ENCODE measurements around the gene CARMIL3. TPM values are rescaled to one million over a fixed set of nuclear protein-coding genes. Genes with fewer than 3 reads are reported as not detected.

Gene CARMIL3
- total RNA-seq, 4 donors from 2014 or later: 0.42 to 0.60 (median 0.44) TPM; not detected in 1

DNA sequence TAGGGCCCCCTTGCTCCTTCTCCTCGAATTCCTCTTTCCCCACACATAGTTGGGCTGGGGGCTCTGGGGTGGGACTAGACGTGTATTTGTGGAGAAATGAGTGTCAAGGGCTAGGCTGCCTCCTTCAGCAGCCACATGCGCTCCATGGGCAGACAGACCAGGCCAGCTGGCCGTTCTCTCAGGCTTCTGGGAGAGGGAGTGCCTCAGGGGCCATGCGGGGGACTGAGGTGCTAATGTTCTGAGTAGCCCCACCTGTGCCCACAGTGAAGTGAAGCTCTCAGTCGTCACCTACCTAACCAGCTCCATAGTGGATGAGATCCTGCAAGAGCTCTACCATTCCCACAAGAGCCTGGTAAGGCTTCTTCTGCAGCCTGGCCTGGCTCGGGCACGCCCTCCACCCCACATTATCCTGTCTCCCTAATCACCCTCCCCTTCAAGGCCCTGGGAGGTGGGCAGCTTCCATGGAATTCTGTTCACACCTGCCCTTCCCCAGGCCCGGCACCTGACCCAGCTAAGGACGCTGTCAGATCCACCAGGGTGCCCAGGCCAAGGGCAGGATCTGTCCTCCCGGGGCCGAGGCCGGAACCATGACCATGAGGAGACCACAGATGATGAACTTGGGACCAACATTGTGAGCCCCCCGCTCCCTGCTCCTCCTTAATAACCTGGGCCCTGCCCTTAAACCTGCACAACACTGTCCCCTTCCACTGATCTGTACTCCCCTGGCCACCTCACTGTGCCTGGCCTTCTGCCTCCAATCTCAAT lies 10.6 kb downstream of the CARMIL3 start:
- H3K27ac ChIP-seq: peak overlapping the region in 1 of 4 donors; percentile 19
- no peak for TF ChIP-seq POLR2A (IDR thresholded peaks at IDR 0.05)
- TF ChIP-seq, protein P1, sequence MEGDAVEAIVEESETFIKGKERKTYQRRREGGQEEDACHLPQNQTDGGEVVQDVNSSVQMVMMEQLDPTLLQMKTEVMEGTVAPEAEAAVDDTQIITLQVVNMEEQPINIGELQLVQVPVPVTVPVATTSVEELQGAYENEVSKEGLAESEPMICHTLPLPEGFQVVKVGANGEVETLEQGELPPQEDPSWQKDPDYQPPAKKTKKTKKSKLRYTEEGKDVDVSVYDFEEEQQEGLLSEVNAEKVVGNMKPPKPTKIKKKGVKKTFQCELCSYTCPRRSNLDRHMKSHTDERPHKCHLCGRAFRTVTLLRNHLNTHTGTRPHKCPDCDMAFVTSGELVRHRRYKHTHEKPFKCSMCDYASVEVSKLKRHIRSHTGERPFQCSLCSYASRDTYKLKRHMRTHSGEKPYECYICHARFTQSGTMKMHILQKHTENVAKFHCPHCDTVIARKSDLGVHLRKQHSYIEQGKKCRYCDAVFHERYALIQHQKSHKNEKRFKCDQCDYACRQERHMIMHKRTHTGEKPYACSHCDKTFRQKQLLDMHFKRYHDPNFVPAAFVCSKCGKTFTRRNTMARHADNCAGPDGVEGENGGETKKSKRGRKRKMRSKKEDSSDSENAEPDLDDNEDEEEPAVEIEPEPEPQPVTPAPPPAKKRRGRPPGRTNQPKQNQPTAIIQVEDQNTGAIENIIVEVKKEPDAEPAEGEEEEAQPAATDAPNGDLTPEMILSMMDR (IDR thresholded peaks at IDR 0.05): no peak
- no peak for TF ChIP-seq EP300 (IDR thresholded peaks at IDR 0.05)
- WGBS, 2 donors: 83 to 95% methylated on average over 9 to 14 of the region's 14 CpGs
- no peak for DNase-seq (ENCODE audit: low spot score in 2 of 2)
- H3K36me3 ChIP-seq: no peaks in the 10 kb centered on the region
- H3K27me3 ChIP-seq: no peaks in the 10 kb centered on the region
- H3K4me3 ChIP-seq: no peak overlapping the region
- H3K4me1 ChIP-seq: peaks cover 0 to 3% (median 0%) of the 10 kb centered on the region in 4 donors
- no peaks in the 10 kb centered on the region for H3K9me3 ChIP-seq

DNA sequence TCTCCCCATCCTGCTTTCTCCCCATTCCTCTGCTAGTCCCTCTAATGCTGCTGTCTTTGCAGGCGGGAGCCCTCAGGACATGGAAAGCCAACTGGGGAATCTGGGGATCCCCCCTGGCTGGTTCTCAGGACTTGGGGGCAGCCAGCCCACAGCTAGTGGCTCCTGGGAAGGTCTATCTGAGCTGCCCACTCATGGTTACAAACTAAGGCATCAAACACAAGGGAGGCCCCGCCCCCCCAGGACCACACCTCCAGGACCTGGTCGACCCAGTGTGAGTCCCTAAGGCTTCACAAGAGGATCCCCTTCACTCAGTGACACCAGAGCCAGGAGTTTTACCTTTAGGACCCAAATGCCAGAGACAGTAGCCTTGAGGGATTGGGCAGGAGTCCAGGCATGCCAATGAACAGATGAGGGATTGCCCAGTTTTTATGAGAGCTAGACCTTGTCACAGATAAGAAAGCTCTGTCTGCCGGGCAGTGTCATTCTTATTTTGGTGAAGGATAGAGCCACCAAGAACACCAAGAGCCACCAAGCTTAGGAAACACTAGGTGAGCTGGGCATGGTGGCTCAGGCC lies 11.5 kb downstream of the CARMIL3 start:
- TF ChIP-seq EP300 (IDR thresholded peaks at IDR 0.05): no peak
- TF ChIP-seq, protein P1 (IDR thresholded peaks at IDR 0.05): no peak
- no peak for TF ChIP-seq POLR2A (IDR thresholded peaks at IDR 0.05)
- H3K4me3 ChIP-seq: no peak overlapping the region
- H3K27me3 ChIP-seq: no peaks in the 10 kb centered on the region
- H3K4me1 ChIP-seq: no peaks in the 10 kb centered on the region
- H3K36me3 ChIP-seq: no peaks in the 10 kb centered on the region
- no peaks in the 10 kb centered on the region for H3K9me3 ChIP-seq
- DNase-seq (ENCODE audit: low spot score in 2 of 2): no peak
- no peak overlapping the region for H3K27ac ChIP-seq
- 83 to 91% methylated on average over 3 to 4 of the region's 4 CpGs for WGBS, 2 donors

DNA sequence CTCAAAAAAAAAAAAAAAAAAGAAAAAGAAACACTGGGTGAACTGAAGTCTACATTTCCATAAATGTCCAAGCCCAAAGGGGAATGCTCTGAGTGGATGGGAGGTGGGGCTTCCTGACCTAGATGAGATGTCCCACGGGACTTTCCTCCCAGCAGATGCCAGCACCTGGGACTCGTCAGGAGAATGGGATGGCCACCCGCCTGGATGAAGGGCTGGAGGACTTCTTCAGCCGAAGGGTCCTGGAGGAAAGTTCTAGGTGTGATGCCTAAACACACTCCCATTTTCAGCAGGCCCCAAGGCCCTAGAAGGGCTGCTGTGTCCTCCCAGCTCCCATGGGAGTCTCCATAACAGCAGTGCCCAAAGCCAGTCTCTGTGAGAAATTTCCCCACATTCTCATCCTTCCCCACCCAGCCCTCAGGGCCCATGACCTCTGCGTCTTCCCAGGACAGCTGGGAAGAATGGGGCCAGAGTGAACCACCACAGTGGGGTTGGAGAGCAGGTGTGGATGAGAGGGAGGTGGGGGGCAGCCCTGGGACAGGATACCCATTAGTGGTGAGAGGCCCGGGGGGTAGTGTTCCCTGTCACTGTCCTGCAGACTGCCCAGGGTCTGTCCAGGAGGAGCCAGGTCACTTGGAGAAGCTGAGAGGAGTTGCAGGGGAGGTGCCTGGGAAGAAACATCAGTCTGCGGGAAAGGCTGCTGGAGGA lies 12.4 kb downstream of the CARMIL3 start:
- 72 to 85% methylated on average over 7 of the region's 7 CpGs for WGBS, 2 donors
- TF ChIP-seq, protein P1 (IDR thresholded peaks at IDR 0.05): no peak
- no peak for TF ChIP-seq EP300 (IDR thresholded peaks at IDR 0.05)
- TF ChIP-seq POLR2A (IDR thresholded peaks at IDR 0.05): no peak
- no peak for DNase-seq (ENCODE audit: low spot score in 2 of 2)

DNA sequence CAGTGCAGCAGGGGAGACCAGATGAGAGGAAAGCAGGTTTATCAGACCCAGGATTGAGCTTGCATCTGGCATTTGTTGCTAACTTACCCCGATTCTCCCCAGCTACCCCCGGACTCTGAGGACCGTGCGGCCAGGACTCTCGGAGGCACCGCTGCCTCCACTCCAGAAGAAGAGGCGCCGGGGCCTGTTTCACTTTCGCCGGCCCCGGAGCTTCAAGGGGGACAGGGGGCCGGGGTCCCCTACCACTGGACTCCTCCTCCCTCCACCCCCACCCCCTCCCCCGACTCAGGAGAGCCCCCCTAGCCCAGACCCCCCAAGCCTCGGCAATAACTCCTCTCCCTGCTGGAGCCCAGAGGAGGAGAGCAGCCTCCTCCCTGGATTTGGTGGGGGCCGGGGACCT lies 13.0 kb downstream of the CARMIL3 start:
- Histone ChIP-seq H3K9me3 (no peaks in the 10 kb centered on the region), H3K4me1 (no peaks in the 10 kb centered on the region), H3K4me3 (no peak overlapping the region), H3K36me3 (no peaks in the 10 kb centered on the region), H3K27me3 (no peaks in the 10 kb centered on the region), H3K27ac (no peak overlapping the region)
- TF ChIP-seq, protein P1 (IDR thresholded peaks at IDR 0.05): no peak
- TF ChIP-seq EP300 (IDR thresholded peaks at IDR 0.05) (no peak), POLR2A (IDR thresholded peaks at IDR 0.05) (no peak)
- 88% methylated on average over 11 to 15 of the region's 15 CpGs for WGBS, 2 donors
- no peak for DNase-seq (ENCODE audit: low spot score in 2 of 2)

More for the DNA sequence above, 12.4 kb downstream of the CARMIL3 start:
- H3K27me3 ChIP-seq: no peaks in the 10 kb centered on the region
- H3K4me3 ChIP-seq: no peak overlapping the region
- no peaks in the 10 kb centered on the region for H3K9me3 ChIP-seq
- H3K36me3 ChIP-seq: no peaks in the 10 kb centered on the region
- no peak overlapping the region for H3K27ac ChIP-seq
- no peaks in the 10 kb centered on the region for H3K4me1 ChIP-seq

DNA sequence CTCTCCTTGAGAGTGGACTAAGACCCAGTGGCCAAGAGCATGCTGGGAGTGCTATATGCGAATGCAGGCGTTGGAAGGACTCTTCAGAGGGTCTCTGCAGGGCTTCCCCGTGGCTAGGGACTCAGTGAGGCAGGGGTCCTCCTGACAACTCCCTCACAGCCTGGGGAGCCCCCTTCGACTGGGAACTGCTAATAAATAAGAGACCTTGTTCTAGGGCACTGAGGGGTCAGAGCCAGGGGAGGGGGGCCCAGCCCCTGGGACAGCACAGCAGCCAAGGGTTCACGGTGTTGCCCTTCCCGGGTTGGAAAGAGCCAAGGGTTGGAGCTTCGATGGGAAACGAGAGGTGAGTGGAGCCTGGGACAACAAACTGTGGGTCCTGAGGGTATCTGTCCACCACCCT lies 13.6 kb downstream of the CARMIL3 start:
- Histone ChIP-seq H3K9me3 (no peaks in the 10 kb centered on the region), H3K27me3 (no peaks in the 10 kb centered on the region), H3K4me1 (no peaks in the 10 kb centered on the region), H3K27ac (no peak overlapping the region), H3K36me3 (no peaks in the 10 kb centered on the region), H3K4me3 (no peak overlapping the region)
- 45 to 59% methylated on average over 8 of the region's 8 CpGs for WGBS, 2 donors
- no peak for DNase-seq (ENCODE audit: low spot score in 2 of 2)
- TF ChIP-seq POLR2A (IDR thresholded peaks at IDR 0.05) (no peak), EP300 (IDR thresholded peaks at IDR 0.05) (no peak)
- TF ChIP-seq, protein P1 (IDR thresholded peaks at IDR 0.05): no peak
